Measurements from ENCODE around the gene ILDR1.

ILDR1 gene

GRCh38 chr3:121992601-121993560 is 29.2 kb downstream of the ILDR1 start:
- no peak for DNase-seq

GRCh38 chr3:121989943-121990342 is 32.1 kb downstream of the ILDR1 start:
- DNase-seq = no peak

GRCh38 chr3:121988146-121988545 is 33.9 kb downstream of the ILDR1 start:
- peak; percentile 28 for DNase-seq

GRCh38 chr3:121985846-121986245 is 36.2 kb downstream of the ILDR1 start:
- no peak for DNase-seq

- DNase-seq = no peak
These were observed 40.6 kb downstream of the ILDR1 start for GRCh38 chr3:121981473-121981872.

GRCh38 chr3:121980450-121980796 is 41.6 kb downstream of the ILDR1 start:
- DNase-seq = no peak

- DNase-seq = no peak
These were observed 42.2 kb downstream of the ILDR1 start for GRCh38 chr3:121979734-121980449.

- DNase-seq = no peak
These were observed 42.8 kb downstream of the ILDR1 start for GRCh38 chr3:121979246-121979645.

GRCh38 chr3:121976727-121977126 is 45.3 kb downstream of the ILDR1 start:
- no peak for DNase-seq

- DNase-seq = no peak
These were observed 46.2 kb downstream of the ILDR1 start for GRCh38 chr3:121975702-121976302.

GRCh38 chr3:121974601-121975111 is 47.4 kb downstream of the ILDR1 start:
- DNase-seq = no peak

- DNase-seq = no peak
These were observed 52.0 kb downstream of the ILDR1 start for GRCh38 chr3:121970047-121970446.

- no peak for DNase-seq
These were observed 52.4 kb downstream of the ILDR1 start for GRCh38 chr3:121969631-121970030.

- no peak for DNase-seq
These were observed 58.4 kb downstream of the ILDR1 start for GRCh38 chr3:121963608-121964007.

- no peak for DNase-seq
These were observed 59.6 kb downstream of the ILDR1 start for GRCh38 chr3:121962443-121962842.

GRCh38 chr3:121961283-121961682 is 60.8 kb downstream of the ILDR1 start:
- no peak for DNase-seq

- no peak for DNase-seq
These were observed 63.2 kb downstream of the ILDR1 start for GRCh38 chr3:121958801-121959200.

GRCh38 chr3:121957674-121958415 is 64.2 kb downstream of the ILDR1 start:
- no peak for DNase-seq

GRCh38 chr3:121956363-121956762 is 65.7 kb downstream of the ILDR1 start:
- no peak for DNase-seq

GRCh38 chr3:121951291-121951919 is 70.6 kb downstream of the ILDR1 start:
- no peak for DNase-seq

GRCh38 chr3:121948641-121949040 is 73.4 kb downstream of the ILDR1 start:
- DNase-seq = no peak

- no peak for DNase-seq
These were observed 78.6 kb downstream of the ILDR1 start for GRCh38 chr3:121943431-121943830.
